ENCODE measurements around the gene CENPB.

The CENPB gene

DNA sequence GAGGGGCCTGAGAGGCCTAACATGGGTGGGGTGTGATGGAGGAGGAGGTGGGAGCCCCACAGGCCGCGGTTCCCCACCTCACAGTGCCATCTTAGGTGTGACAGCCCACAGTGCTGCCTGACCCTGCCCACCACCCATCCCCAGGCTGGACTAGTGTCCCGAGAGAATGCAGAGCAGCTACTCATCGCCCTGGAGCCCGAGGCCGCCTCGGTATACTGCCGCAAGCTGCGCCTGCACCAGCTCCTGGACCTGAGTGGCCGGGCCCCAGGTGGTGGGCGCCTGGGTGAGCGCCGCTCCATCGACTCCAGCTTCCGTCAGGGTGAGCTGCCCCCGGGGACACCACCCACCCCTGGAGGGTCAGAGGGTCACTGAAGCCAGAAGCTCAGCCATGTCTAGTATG lies 38.5 kb downstream of the CENPB start:
- no peak for DNase-seq (ENCODE audit: low spot score)

DNA sequence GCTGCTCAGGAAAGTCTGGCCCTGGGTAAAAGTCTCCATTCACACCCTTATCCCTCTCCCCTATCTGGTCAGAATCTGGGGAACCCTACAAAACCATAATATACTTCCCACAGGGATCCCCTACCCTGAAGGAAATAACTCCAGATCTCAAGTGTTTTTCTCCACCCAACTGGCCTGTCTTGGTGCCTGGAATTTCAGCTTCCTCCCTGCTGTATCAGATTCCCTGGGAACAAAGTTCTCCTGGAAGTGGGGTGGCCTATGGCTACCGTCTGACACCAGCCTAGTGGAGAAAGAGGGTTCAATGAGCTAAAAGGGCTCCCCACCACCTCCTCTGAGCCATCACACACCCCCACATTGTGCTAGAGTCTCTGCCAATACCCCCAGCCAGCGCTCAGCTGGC lies 39.1 kb downstream of the CENPB start:
- DNase-seq (ENCODE audit: low spot score), result no peak

DNA sequence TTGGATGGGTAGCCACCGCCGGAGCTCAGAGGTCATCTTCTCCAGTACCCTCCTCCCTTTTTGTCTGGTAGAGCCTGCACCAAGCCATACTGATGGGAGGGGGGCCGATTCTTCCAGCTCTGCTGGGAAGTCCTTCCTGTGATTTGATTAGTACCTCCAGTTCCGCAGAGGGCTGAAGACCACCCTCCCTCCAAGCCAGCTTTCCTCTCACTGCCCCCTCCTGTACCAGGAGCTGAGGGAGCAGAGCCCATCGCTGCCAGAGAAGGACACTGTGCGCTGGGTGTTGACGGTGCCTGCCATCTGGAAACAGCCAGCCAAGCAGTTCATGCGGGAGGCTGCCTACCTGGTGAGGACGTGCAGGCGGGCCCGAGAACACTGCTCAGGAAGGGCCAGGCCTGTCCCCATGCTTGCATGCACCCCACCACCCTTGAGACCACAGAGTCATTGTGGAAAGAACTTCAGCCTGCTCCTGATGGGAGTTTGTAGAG lies 40.8 kb downstream of the CENPB start:
- DNase-seq (ENCODE audit: low spot score), result no peak

DNA sequence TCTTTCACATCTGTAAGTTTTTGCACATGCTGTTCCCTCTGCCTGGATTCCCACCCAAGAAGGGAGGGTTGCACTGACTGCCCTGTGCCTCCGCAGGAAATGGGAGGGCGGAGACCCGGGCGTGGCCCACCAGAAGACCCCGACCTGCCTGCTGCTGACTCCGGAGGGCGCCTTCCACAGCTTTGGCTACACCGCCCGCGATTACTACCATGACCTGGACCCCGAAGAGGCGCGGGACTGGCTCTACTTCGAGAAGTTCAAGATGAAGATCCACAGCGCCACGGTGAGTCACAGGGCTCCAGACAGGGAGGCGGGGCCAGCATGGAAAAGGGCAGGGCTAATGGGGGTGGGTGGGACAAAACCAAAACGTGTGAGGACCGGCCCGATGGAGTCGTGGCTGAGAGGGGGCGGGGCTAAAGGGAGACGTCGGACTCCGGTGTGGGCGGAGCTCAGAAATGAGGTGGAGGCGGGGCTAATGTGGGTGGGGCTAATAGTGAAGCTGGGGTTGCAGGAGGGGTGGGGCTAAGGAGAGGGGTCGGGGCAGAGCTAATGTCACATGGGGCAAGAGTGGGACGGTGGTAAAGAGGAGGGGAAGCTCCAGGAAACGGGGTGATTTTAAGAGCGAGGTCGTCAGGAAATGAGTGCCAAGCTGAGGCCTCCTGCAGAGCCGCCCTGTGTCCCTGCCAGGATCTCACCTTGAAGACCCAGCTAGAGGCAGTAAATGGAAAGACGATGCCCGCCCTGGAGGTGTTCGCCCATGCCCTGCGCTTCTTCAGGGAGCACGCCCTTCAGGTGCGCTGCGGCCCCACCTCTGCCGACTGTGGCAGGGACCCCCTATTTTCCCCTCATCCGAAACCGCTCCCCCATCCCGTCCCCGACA lies 41.5 kb downstream of the CENPB start:
- DNase-seq (ENCODE audit: low spot score), result peak; percentile 78

DNA sequence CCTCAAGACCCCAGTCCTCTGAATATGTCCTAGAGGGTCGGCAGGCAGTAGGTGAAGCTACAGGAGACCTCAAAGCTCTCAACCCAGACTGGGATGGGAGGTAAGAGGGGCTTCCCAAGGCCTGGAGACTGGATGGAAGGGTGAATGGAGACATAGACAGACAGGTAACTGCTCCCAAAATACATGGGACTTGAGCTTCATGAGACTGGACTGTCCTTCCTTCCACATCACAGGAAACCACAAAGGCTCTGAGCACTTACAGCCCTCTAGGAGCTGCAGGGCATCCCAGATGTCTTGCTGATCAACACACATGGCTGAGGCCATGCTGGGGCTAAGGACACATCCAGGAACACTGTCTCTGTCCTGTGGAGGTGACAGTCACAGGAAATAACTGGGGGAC lies 42.5 kb downstream of the CENPB start:
- DNase-seq (ENCODE audit: low spot score), result no peak

DNA sequence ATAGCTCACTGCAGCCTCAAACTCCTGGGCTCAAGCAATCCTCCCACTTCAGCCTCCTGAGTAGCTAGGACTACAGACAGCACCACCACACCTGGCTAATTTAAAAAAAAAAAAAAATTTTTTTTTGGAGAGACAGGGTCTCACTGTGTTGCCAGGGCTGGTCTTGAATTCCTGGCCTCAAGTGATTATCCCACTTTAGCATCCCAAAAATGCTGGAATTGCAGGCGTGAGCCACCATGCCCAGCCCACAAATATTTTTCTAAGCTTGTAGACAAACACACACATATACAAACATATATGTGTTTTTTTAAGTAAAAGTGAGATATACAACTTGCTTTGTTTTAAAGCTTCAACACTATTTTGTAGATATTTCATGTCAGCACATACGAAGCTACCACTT lies 43.3 kb downstream of the CENPB start:
- DNase-seq (ENCODE audit: low spot score), result no peak

DNA sequence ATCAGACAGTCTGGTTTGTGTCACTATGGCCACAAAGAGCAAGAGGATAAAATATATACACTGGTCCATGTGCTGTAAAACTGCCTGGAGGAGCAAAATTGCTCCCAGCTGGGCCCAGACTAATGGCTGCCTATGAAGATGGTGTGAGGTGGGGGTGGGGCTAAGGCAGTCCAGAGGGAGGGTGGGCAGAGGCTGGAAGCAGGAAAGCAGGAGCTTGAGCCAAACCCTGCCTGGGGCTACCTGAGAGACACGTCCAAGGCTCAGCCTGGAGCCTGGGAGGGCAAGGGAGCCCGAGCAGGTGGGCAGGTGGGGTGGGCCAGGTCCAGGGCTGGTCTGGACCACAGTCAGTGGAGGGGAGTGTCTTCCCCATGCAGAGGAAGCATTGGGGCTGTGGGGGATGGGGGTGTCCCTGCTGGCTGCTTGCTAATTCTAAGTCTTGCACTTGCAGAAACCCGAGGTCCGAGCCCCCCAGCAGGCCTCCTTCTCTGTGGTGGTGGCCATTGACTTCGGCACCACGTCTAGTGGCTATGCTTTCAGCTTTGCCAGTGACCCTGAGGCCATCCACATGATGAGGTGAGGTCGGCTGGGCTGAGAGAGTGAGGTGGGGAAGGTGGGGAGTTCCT lies 44.6 kb downstream of the CENPB start:
- no peak for DNase-seq (ENCODE audit: low spot score)

DNA sequence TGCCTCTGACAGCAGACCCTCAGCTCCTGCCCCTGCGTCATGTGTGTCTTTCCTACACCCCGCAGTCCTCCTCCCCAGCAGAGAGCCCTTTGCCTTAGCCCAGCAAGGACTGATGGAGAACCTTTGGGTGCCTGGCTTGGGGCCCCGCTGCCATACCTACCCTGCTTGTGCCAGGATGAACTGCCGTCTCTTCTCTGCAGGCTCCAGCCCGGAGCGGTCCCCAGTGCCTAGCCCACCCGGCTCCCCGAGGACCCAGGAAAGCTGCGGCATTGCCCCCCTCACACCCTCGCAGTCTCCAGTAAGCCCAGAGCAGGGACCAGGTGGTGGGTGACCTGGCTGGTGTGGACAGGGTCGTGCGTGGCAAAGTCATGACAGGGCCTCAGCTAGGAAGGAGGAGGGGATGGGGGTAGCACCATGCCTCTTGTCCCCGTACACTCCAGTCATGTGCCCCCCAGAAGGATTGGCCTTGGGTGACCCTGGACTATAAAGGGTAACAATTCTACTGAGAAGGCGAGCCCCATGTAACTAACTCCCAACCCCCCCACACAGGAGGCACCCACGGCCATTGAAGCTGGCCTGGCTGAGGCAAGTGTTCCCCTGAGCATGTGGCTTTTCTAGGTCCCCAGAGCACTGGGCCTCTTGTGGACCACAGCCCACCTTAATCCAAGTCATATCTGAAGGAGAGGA lies 45.8 kb downstream of the CENPB start:
- no peak for DNase-seq (ENCODE audit: low spot score)

DNA sequence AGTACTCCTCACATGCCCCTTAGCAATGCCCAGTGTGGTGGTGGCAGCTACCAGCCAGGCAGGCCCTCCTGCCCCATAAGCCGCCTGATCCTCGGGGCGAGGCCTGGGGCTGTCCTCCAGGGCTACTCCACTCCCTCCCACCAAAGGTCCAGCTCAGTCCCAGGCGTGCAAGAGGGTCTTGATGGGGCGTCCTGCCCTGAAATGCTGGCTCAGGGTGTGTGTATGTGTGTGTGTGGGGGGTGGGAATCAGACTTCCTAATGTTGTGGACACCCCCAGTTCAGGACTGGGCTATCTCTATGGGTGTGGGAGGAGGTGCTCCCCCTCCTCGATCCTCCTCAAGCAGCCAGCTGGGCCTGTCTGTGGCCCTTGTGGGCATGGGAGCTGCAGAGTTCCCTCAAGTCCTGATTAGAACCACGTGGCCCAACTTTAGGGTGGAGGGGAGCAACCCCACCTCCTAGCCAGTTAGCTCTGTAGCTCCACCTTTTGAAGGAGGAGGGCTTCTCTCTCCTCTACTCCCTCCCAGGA lies 46.6 kb downstream of the CENPB start:
- no peak for DNase-seq (ENCODE audit: low spot score)

DNA sequence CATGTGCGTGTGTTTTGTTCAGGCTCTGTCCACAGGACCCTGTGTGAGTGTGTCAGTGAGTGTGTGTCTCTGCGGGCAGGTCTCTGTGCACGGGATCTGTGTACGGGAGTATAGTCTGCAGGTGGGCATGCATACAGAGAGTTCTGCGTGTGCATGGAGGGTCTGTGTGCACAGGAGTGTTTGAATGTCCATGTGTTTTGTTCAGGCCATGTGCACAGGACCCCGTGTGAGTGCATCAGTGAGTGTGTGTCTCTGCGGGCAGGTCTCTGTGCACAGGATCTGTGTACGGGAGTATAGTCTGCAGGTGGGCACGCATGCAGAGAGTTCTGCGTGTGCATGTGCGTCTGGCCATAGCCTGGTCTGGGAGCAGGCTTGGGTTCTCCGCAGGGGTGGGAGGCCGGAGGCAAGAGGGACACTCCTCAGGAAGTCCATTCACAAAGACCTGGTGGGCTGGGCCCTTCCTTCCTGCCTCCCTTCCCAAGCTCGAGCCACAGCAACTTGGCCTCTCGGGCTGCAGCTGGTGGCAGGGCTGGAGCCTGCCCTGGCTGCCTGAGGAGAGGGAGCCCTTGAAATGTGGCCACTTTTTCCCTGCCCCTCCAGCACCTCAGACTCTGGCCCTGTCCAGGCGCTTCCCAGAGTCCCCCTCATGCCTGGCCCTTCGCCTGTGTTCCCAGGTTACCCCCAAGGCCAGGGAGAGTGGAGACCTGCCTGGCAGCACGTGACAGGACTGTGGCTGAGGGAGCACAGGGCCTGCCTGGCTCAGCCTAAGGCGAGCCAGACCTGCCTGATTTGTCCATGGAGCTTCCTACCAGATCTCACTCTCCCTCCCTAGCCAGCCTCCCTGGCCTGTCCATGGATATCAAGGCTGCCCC lies 47.2 kb downstream of the CENPB start:
- no peak for DNase-seq (ENCODE audit: low spot score)

DNA sequence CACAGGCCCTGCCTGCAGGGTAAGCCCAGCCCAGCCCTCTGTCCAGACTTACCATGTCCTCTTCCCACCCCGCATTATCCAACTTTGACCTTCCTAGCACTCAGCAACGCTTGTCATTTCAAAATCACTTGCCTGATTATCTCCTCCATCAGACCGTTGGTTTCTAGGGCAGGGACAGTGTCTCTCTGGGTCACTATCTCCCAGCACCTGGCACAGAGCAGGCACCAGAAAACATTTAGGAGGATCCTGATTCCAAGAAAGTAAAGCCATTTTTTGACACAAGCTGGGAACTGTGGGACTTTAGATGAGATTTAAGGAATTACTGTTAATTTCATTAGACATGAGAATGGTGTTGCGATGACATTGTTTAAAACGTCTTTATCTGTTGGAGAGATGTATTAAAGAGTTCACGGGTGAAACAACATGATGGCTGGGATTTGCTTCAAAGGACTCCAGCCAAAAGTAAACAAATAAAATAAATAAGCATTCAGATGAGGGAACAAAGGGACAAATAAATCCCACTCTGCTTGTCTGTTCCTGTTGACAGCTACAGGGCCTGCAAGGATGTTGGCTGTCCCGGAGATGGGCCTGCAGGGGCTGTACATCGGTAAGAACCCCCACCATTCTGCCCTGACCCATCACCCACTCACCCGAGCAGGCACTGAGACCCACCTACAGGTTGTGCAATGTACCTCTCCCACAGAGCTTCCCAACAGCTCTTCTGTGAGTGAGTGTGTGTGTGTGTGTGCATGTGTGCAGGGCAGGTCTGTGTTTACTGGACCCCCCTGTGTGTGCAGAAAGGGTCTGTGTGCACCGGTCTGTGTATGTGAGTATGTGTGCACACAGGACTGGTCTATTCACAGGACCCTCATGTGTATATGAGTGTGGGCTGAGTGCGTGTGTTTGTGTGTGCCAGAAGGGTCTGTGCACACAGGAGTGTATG lies 48.2 kb downstream of the CENPB start:
- no peak for DNase-seq (ENCODE audit: low spot score)

DNA sequence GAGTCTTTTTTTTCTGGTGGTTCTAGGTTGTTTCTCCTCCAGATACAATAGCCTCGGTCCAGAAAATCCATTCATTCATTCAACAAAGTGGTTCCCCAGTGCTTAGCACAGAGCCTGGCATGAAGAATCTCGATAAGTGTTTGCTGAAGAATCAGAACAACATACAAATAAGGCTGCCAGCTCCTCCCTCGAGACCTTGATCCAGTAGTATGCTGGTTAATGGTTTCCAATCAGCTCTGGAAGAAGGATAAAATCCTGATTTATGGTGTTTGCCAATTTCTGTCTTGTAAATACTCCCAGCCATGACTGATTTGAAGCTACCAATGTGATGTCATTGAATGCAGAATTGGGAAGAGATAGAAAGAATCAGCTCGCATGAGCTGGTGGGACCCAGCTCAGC lies 50.8 kb downstream of the CENPB start:
- DNase-seq (ENCODE audit: low spot score), result no peak

DNA sequence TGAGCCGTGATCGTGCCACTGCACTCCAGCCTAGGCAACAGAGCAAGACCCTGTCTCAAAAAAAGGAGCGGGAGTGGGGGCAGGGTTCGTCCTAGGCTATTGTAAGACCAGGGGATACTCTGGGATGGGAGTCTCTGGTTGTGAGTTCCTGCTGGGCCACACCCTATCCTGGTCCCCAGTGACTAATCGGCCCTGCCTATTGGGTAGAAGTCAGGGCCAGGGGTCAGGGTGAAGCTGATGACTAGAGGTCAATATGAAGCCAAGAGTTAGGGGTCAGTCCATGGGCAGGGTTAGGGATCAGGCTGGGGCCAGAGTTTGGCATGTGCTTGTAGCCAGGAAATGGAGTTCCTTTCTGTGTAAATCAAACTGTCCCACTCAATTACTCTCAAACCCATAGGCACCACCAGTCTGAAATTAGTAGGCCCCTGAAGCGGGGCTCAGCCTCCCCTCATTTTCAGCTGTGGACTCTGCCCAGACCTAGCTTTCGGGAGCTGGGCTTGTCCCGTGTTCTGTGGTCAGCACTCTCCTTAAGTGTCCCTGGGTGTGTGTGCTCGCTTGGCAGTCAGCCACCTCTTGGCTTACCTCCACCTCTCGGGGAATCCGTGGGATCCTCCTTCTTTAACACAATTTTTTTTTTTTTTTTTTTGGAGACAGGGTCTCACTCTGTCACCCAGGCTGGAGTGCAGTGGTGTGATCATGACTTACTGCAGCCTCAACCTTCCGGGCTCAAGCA lies 52.3 kb downstream of the CENPB start:
- DNase-seq (ENCODE audit: low spot score), result no peak

All from CD4-positive, alpha-beta T cell treated with Interleukin-2 at 100 ng/mL for 4 hours (primary cell).